Thyroid gland (tissue), 4 donors: ENCODE results near the gene NFKB1.

Experiments
- POLR2A ChIP-seq, 2 donors: fragments of 450-650 bp; IDR thresholded peaks; one replicate each; pipeline ENCODE4 v1.6.1; 2017; ENCODE audit warnings: antibody characterized with exemption in 2 of 2, mild to moderate bottlenecking in 2 of 2, moderate library complexity in 1 of 2
- TF ChIP-seq, protein P1 (sequence below), 6 experiments: fragments of 200-600 bp in 3 of 6; fragments of 450-650 bp in 3 of 6; sonication (generic) in 3 of 6; IDR thresholded peaks; one replicate each; pipeline ENCODE4 v1.5.1; 2016 to 2019; ENCODE audit warnings: antibody characterized with exemption in 6 of 6, mild to moderate bottlenecking in 2 of 6, inconsistent platforms in 1 of 6, moderate library complexity in 1 of 6

DNA sequence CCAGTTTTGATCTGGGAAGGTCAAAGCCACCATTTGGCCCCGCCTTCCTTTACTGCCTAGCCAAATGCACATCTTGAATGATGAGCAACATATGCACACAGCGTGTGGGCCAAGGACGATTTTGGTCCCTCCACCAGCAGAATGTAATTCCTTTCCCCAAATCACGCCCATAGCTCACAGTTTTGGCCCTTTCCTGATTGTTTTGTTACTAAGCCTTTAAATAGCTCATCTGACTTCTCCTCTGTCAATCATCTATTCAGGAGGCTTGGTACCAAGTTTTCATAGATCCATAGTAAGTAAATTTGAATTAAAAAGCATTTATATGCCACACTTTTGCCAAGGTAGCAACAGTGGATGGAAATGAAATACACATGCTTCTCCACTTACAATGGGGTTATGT lies 123.3 kb downstream of the NFKB1 start:
- no peak for TF ChIP-seq POLR2A (IDR thresholded peaks at IDR 0.05)
- TF ChIP-seq, protein P1, sequence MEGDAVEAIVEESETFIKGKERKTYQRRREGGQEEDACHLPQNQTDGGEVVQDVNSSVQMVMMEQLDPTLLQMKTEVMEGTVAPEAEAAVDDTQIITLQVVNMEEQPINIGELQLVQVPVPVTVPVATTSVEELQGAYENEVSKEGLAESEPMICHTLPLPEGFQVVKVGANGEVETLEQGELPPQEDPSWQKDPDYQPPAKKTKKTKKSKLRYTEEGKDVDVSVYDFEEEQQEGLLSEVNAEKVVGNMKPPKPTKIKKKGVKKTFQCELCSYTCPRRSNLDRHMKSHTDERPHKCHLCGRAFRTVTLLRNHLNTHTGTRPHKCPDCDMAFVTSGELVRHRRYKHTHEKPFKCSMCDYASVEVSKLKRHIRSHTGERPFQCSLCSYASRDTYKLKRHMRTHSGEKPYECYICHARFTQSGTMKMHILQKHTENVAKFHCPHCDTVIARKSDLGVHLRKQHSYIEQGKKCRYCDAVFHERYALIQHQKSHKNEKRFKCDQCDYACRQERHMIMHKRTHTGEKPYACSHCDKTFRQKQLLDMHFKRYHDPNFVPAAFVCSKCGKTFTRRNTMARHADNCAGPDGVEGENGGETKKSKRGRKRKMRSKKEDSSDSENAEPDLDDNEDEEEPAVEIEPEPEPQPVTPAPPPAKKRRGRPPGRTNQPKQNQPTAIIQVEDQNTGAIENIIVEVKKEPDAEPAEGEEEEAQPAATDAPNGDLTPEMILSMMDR (IDR thresholded peaks at IDR 0.05): no peak
